GM23248 (cell line): ENCODE data around the gene CR1L.

Experiments
- EZH2 ChIP-seq: fragments of 200-600 bp; sonication (generic); IDR thresholded peaks from 2 replicates; pipeline ENCODE4 v1.6.1; 2018; ENCODE audit warnings: antibody characterized with exemption, mild to moderate bottlenecking; ENCODE audit not compliant: insufficient read depth, poor library complexity, severe bottlenecking
- EZH2phosphoT487 ChIP-seq: fragments of 200-600 bp; sonication (generic); IDR thresholded peaks from 2 replicates; pipeline ENCODE4 v1.6.1; 2018; ENCODE audit warnings: antibody characterized with exemption, moderate library complexity, mild to moderate bottlenecking, low read depth; ENCODE audit not compliant: insufficient read depth

DNA sequence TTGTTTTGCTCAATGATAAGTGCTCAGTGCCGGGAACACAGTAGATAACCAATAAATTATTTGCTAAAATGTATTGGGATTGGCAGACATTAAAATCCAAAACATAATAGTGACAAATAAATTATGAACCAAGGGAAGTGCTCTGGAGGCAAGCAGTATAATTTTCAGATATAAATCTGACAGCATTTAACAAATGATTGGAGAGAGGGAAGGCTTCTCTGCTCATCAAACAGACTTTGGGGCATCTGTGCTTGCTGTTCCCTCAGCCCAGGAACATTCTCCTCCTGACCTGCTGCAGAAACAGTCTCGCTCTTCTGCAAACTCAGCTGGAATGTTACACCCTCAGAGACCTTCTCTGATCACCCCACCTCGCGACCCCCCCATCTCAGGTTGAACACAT is 109.1 kb downstream of the CR1L start:
- no peak for TF ChIP-seq EZH2
- TF ChIP-seq EZH2phosphoT487 = no peak
